ENCODE results near the gene IGFN1. TPM values are rescaled to one million over a fixed set of nuclear protein-coding genes. Genes with fewer than 3 reads are reported as not detected.
A peak's percentile ranks its signal among the peaks of the same experiment; 100 is the strongest.

The IGFN1 gene
- polyA plus RNA-seq, 1 donor from 2014 or later: not detected

DNA sequence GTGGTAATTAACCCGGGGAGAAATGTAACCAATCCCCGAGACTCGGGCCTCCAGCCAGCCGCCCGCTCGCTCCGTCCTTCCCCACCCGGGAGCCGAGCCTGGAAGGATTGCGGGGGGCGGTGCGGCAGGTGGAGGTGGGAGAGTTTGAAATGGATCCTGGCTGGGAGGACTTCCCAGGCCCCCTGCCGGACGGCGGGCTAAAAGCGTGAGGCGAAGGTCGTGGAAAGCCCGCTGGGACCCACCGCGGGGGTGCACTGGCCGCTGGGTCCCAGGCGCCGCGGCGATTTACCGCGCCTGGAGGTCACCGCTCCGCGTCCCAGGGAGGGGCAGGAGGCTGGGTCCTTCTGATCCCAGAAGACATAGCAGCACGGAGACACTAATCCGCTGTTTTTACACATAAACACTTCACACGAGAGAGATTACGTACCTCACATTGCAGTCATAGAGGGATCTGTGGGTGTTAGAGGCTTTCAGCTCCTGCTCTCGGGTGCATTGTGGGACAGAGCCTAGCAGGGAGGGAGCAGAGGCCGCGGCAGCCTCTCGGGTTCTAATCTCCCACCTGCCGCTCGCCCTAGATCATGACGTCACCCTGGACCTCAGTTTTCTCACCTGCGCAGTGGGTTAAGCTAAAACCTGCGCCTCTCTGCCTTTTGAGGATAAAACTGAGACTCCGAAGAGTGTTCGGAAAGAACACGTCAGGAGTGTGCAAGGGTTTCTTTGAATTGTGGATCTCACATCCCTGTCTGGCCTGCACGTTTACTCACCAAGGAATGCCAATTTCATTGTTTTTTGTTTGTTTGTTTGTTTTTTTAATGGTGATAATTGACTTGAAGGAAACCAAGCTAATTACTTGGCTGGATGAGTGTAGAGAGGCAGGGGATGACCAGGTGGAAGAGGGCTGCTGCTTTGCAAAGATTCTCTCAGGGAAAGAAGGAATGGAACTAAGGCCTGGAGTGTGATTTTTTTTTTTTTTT, 19.3 kb upstream of the IGFN1 start:
- Histone ChIP-seq H3K4me3 (ENCODE audit: low read length) (peak overlapping the region; percentile 71), H3K27me3 (ENCODE audit: insufficient read depth, low read depth, low read length) (no peaks in the 10 kb centered on the region), H3K36me3 (ENCODE audit: insufficient read depth, low read length) (no peaks in the 10 kb centered on the region), H3K27ac (ENCODE audit: low read length) (peak overlapping the region; percentile 60), H3F3A (ENCODE audit: insufficient read depth, low read length, poor library complexity, severe bottlenecking) (no peaks in the 10 kb centered on the region), H3K9me3 (ENCODE audit: low read length) (no peaks in the 10 kb centered on the region), H3K4me2 (ENCODE audit: low read length) (peak overlapping the region; percentile 41), H3K9me2 (ENCODE audit: insufficient read depth, low read length) (no peaks in the 10 kb centered on the region), H3K9ac (ENCODE audit: low read length) (peak overlapping the region; percentile 68), H3K79me2 (replicated peaks; ENCODE audit: insufficient read depth, low read length) (no peaks in the 10 kb centered on the region), H4K20me1 (ENCODE audit: insufficient read depth) (no peaks in the 10 kb centered on the region), H2AFZ (ENCODE audit: low read depth, low read length) (peak overlapping the region; percentile 66)
- TF ChIP-seq EZH2 (IDR thresholded peaks at IDR 0.05; ENCODE audit: borderline replicate concordance, insufficient read depth, low read length, poor library complexity, severe bottlenecking): no peak
- TF ChIP-seq POLR2AphosphoS5 (IDR thresholded peaks at IDR 0.05): peak; percentile 27
- TF ChIP-seq CTCF (IDR thresholded peaks at IDR 0.05; ENCODE audit: poor library complexity, severe bottlenecking): peak; percentile 61

DNA sequence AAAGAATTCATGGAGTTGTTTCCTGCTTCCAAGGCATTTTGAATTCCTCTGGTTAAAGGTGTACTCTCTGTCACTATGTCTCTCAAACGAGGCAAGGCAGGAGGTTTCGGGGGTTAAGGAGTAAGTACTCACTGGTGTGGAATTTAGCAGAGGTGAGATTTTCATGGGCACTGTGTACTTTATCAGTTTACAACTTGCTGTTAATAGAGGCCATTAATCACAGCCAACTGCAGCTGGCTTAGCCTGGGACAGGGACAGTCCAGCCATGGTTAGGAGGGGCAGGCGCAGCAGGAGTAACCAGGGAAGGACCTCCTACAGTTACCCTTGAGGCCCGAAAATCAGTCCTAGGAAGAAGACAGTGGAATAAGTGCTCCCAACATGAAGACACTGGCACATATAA, 18.3 kb upstream of the IGFN1 start:
- Histone ChIP-seq H4K20me1 (ENCODE audit: insufficient read depth) (no peaks in the 10 kb centered on the region), H3K36me3 (ENCODE audit: insufficient read depth, low read length) (no peaks in the 10 kb centered on the region), H3K27ac (ENCODE audit: low read length) (no peak overlapping the region), H3K9me3 (ENCODE audit: low read length) (no peaks in the 10 kb centered on the region), H3F3A (ENCODE audit: insufficient read depth, low read length, poor library complexity, severe bottlenecking) (no peaks in the 10 kb centered on the region), H3K27me3 (ENCODE audit: insufficient read depth, low read depth, low read length) (no peaks in the 10 kb centered on the region), H3K9me2 (ENCODE audit: insufficient read depth, low read length) (no peaks in the 10 kb centered on the region), H3K4me2 (ENCODE audit: low read length) (no peak overlapping the region), H3K4me3 (ENCODE audit: low read length) (no peak overlapping the region), H2AFZ (ENCODE audit: low read depth, low read length) (no peak overlapping the region), H3K9ac (ENCODE audit: low read length) (no peak overlapping the region), H3K79me2 (replicated peaks; ENCODE audit: insufficient read depth, low read length) (no peaks in the 10 kb centered on the region)
- no peak for TF ChIP-seq RAD21 (conservative IDR thresholded peaks at IDR 0.05)
- TF ChIP-seq SMC3 (conservative IDR thresholded peaks at IDR 0.05; ENCODE audit: poor library complexity): no peak
- no peak for TF ChIP-seq EP300 (conservative IDR thresholded peaks at IDR 0.05; ENCODE audit: poor library complexity, severe bottlenecking)
- no peak for TF ChIP-seq MXI1 (conservative IDR thresholded peaks at IDR 0.05; ENCODE audit: poor library complexity, severe bottlenecking)
- TF ChIP-seq CTCF (IDR thresholded peaks at IDR 0.05; ENCODE audit: poor library complexity, severe bottlenecking): no peak
- no peak for TF ChIP-seq EZH2 (IDR thresholded peaks at IDR 0.05; ENCODE audit: borderline replicate concordance, insufficient read depth, low read length, poor library complexity, severe bottlenecking)
- TF ChIP-seq TAF1 (IDR thresholded peaks at IDR 0.05; ENCODE audit: low read depth): no peak
- TF ChIP-seq REST (IDR thresholded peaks at IDR 0.05; ENCODE audit: borderline replicate concordance): no peak
